ENCODE data around the gene POLR2E. TPM values are rescaled to one million over a fixed set of nuclear protein-coding genes. Genes with fewer than 3 reads are reported as not detected.

Gene POLR2E
- total and polyA plus RNA-seq, 10 of the 15 experiments (the other 5 are each of a cell fraction or from before 2014, with no cell fraction given): 4.0 to 487 (median 200) TPM

DNA sequence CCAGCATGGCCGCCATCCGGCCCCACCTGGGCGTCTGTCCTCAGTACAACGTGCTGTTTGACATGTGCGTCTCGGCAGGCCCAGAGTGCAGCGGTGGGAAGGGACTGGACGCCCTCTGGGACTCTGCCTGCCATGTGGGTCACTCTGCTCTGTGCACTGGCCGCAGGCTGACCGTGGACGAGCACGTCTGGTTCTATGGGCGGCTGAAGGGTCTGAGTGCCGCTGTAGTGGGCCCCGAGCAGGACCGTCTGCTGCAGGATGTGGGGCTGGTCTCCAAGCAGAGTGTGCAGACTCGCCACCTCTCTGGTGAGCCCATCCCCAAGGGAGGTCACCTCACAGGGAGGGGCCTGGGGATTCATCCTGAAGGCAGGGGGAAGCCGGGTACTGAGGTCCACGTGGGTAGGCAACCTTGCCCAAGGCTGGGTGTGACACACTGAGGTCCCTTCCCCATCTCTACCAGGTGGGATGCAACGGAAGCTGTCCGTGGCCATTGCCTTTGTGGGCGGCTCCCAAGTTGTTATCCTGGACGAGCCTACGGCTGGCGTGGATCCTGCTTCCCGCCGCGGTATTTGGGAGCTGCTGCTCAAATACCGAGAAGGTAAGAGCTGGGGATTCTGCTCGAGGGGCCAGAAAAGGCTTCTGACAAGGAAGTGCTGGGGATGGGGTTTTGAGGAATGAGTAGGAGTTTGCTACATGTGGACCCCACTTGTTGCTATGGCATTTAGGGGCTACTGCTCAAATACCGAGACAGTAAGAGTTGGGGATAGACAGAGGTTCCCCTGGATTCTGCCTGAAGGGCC is 44.0 kb downstream of the POLR2E start:
- Histone ChIP-seq H3K4me3 (no peak overlapping the region), H4K20me1 (ENCODE audit: control insufficient read depth, insufficient read depth) (no peaks in the 10 kb centered on the region), H3K9ac (ENCODE audit: control insufficient read depth, insufficient read depth, low read length) (no peak overlapping the region), H3K9me3 (replicated peaks; ENCODE audit: control insufficient read depth, insufficient read depth, low read length) (no peaks in the 10 kb centered on the region), H3K27me3 (replicated peaks in 1 of 2; ENCODE audit: control insufficient read depth in 2 of 2, insufficient read depth in 2 of 2, low read length in 1 of 2) (no peaks in the 10 kb centered on the region), H3K36me3 (ENCODE audit: control insufficient read depth in 2 of 2, insufficient read depth in 2 of 2, low read length in 1 of 2) (peaks cover 0 to 1% of the 10 kb centered on the region in 2 experiments; a peak in 1 of 4 replicates), H3K27ac (ENCODE audit: control insufficient read depth, insufficient read depth) (no peak overlapping the region), H3K79me2 (ENCODE audit: control insufficient read depth, insufficient read depth, low read length) (no peaks in the 10 kb centered on the region), H3K4me1 (ENCODE audit: control insufficient read depth, insufficient read depth, low read length) (no peaks in the 10 kb centered on the region), H2AFZ (ENCODE audit: control insufficient read depth, low read depth, low read length) (no peak overlapping the region), H3K4me2 (ENCODE audit: control insufficient read depth, insufficient read depth) (no peak overlapping the region)
- 92% methylated on average over 29 of the region's 31 CpGs for WGBS (ENCODE audit: insufficient coverage, insufficient replicate concordance, low lambda C conversion rate, missing lambda C conversion rate)
- no TSS peak for BruUV-seq (replicated peaks)
- ATAC-seq (no peak), DNase-seq (ENCODE audit: low read depth, low spot score) (no peak), FAIRE-seq (no peak)
- SMC1A ChIA-PET (ENCODE audit: uncharacterized antibody, unreplicated experiment): no interaction called here
- POLR2A ChIA-PET: no interaction called here
- RAD21 ChIA-PET (ENCODE audit: unreplicated experiment): no interaction called here
- intact Hi-C loops (cut with micrococcal nuclease; ENCODE audit: unreplicated experiment) (no loop called here), in situ Hi-C loops (cut with MboI) (no loop called here)
- CTCF ChIA-PET: no interaction called here
- TF ChIP-seq, protein P1, sequence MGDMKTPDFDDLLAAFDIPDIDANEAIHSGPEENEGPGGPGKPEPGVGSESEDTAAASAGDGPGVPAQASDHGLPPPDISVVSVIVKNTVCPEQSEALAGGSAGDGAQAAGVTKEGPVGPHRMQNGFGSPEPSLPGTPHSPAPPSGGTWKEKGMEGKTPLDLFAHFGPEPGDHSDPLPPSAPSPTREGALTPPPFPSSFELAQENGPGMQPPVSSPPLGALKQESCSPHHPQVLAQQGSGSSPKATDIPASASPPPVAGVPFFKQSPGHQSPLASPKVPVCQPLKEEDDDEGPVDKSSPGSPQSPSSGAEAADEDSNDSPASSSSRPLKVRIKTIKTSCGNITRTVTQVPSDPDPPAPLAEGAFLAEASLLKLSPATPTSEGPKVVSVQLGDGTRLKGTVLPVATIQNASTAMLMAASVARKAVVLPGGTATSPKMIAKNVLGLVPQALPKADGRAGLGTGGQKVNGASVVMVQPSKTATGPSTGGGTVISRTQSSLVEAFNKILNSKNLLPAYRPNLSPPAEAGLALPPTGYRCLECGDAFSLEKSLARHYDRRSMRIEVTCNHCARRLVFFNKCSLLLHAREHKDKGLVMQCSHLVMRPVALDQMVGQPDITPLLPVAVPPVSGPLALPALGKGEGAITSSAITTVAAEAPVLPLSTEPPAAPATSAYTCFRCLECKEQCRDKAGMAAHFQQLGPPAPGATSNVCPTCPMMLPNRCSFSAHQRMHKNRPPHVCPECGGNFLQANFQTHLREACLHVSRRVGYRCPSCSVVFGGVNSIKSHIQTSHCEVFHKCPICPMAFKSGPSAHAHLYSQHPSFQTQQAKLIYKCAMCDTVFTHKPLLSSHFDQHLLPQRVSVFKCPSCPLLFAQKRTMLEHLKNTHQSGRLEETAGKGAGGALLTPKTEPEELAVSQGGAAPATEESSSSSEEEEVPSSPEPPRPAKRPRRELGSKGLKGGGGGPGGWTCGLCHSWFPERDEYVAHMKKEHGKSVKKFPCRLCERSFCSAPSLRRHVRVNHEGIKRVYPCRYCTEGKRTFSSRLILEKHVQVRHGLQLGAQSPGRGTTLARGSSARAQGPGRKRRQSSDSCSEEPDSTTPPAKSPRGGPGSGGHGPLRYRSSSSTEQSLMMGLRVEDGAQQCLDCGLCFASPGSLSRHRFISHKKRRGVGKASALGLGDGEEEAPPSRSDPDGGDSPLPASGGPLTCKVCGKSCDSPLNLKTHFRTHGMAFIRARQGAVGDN (IDR thresholded peaks at IDR 0.05): no peak
- TF ChIP-seq JUND (IDR thresholded peaks at IDR 0.05; ENCODE audit: low read depth, low read length) (no peak), SIX5 (IDR thresholded peaks at IDR 0.05; ENCODE audit: low read depth, low read length, severe bottlenecking) (no peak), RCOR1 (conservative IDR thresholded peaks at IDR 0.05; ENCODE audit: low read depth, low read length) (no peak), NR2C1 (IDR thresholded peaks at IDR 0.05) (no peak), RBBP5 (conservative IDR thresholded peaks at IDR 0.05) (no peak), MYB (IDR thresholded peaks at IDR 0.05; ENCODE audit: borderline replicate concordance, low read depth, low read length) (no peak), STAT3 (IDR thresholded peaks at IDR 0.05; ENCODE audit: low read depth, low read length) (no peak), POU2F2 (IDR thresholded peaks at IDR 0.05; ENCODE audit: borderline replicate concordance, low read depth, low read length) (no peak), NR2F1 (conservative IDR thresholded peaks at IDR 0.05) (no peak), PAX5 (IDR thresholded peaks at IDR 0.05; ENCODE audit: borderline replicate concordance, low read depth, low read length) (no peak)
- TF ChIP-seq, protein P2, sequence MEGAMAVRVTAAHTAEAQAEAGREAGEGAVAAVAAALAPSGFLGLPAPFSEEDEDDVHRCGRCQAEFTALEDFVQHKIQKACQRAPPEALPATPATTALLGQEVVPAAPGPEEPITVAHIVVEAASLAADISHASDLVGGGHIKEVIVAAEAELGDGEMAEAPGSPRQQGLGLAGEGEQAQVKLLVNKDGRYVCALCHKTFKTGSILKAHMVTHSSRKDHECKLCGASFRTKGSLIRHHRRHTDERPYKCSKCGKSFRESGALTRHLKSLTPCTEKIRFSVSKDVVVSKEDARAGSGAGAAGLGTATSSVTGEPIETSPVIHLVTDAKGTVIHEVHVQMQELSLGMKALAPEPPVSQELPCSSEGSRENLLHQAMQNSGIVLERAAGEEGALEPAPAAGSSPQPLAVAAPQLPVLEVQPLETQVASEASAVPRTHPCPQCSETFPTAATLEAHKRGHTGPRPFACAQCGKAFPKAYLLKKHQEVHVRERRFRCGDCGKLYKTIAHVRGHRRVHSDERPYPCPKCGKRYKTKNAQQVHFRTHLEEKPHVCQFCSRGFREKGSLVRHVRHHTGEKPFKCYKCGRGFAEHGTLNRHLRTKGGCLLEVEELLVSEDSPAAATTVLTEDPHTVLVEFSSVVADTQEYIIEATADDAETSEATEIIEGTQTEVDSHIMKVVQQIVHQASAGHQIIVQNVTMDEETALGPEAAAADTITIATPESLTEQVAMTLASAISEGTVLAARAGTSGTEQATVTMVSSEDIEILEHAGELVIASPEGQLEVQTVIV (IDR thresholded peaks at IDR 0.05; ENCODE audit: borderline replicate concordance, partially characterized antibody): no peak
- TF ChIP-seq, protein P3, sequence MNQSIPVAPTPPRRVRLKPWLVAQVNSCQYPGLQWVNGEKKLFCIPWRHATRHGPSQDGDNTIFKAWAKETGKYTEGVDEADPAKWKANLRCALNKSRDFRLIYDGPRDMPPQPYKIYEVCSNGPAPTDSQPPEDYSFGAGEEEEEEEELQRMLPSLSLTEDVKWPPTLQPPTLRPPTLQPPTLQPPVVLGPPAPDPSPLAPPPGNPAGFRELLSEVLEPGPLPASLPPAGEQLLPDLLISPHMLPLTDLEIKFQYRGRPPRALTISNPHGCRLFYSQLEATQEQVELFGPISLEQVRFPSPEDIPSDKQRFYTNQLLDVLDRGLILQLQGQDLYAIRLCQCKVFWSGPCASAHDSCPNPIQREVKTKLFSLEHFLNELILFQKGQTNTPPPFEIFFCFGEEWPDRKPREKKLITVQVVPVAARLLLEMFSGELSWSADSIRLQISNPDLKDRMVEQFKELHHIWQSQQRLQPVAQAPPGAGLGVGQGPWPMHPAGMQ (IDR thresholded peaks at IDR 0.05; ENCODE audit: borderline replicate concordance): no peak

All from GM12878 (cell line).